IMR-90 (cell line): ENCODE results near the gene ANO10. TPM values are rescaled to one million over a fixed set of nuclear protein-coding genes. Genes with fewer than 3 reads are reported as not detected.

Experiments
- ATAC-seq: fragments of 200-7000 bp; cut with Tn5 transposase; 2 replicates; pipeline ENCODE4 v1.9.1; 2020; ENCODE audit warnings: low read depth, mild to moderate bottlenecking, moderate library complexity
- BruUV-seq: library from RNA; stranded (reverse); fragments of 400-500 nt; replicated peaks from 2 replicates; lab custom pipeline; 2021; lab: Mats Ljungman, UMichigan
- CTCF ChIA-PET: fragments of 300-600 bp; formaldehyde crosslinking; extraction: SDS; loops from one replicate; lab custom pipeline; 2021; ENCODE audit warnings: antibody characterized with exemption; lab: Yijun Ruan, JAX
- POLR2A ChIA-PET: fragments of 300-600 bp; sonication (Branson Sonifier 250); formaldehyde crosslinking; loops from one replicate; lab custom pipeline; 2022; ENCODE audit warnings: antibody characterized with exemption; ENCODE audit not compliant: unreplicated experiment; lab: Charles Lee
- DNase-seq: peaks from one replicate; pipeline ENCODE4 v3.0.0; 2013
- H2AFZ ChIP-seq: replicated peaks from 2 replicates; pipeline ENCODE3; 2013; ENCODE audit warnings: low read length, mild to moderate bottlenecking; ENCODE audit not compliant: poor library complexity
- H2AK5ac ChIP-seq: 2 replicates; pipeline ENCODE4 v1.6.1; 2013; ENCODE audit warnings: low read depth, low read length, inconsistent platforms
- H2AK9ac ChIP-seq: replicated peaks from 2 replicates; pipeline ENCODE3; 2013; ENCODE audit warnings: mild to moderate bottlenecking, low read depth, low read length, moderate library complexity; ENCODE audit not compliant: poor library complexity
- H2BK120ac ChIP-seq: 2 replicates; pipeline ENCODE4 v1.6.1; 2013; ENCODE audit warnings: low read depth, low read length, inconsistent platforms
- H2BK15ac ChIP-seq: 3 replicates; pipeline ENCODE4 v1.6.1; 2013; ENCODE audit warnings: low read depth, low read length, inconsistent platforms
- H2BK20ac ChIP-seq: 2 replicates; pipeline ENCODE4 v1.6.1; 2013; ENCODE audit warnings: low read depth, mild to moderate bottlenecking, inconsistent platforms, low read length, moderate library complexity
- H2BK5ac ChIP-seq: 2 replicates; pipeline ENCODE4 v1.6.1; 2013; ENCODE audit warnings: mild to moderate bottlenecking, low read depth, low read length, inconsistent platforms; ENCODE audit not compliant: poor library complexity, severe bottlenecking
- H3K14ac ChIP-seq: replicated peaks from 2 replicates; pipeline ENCODE4 v1.6.1; 2013; ENCODE audit warnings: low read depth, low read length, inconsistent platforms
- H3K18ac ChIP-seq: 2 replicates; pipeline ENCODE4 v1.6.1; 2013; ENCODE audit warnings: low read depth, low read length, control low read depth
- H3K23ac ChIP-seq: 2 replicates; pipeline ENCODE4 v1.6.1; 2013; ENCODE audit warnings: low read depth, low read length, inconsistent platforms
- H3K27ac ChIP-seq: 2 replicates; pipeline ENCODE4 v1.5.1; 2013; ENCODE audit warnings: mild to moderate bottlenecking, control low read depth, low read length; ENCODE audit not compliant: insufficient read depth
- H3K27me3 ChIP-seq: 2 replicates; pipeline ENCODE4 v1.6.1; 2013; ENCODE audit warnings: low read length; ENCODE audit not compliant: control insufficient read depth, insufficient read depth
- H3K36me3 ChIP-seq: 2 replicates; pipeline ENCODE4 v1.6.1; 2013; ENCODE audit warnings: low read length, mixed read lengths; ENCODE audit not compliant: control insufficient read depth, insufficient read depth
- H3K4ac ChIP-seq: 2 replicates; pipeline ENCODE4 v1.6.1; 2013; ENCODE audit warnings: low read depth, low read length, inconsistent platforms
- H3K4me1 ChIP-seq: 2 replicates; pipeline ENCODE4 v1.6.1; 2013; ENCODE audit warnings: low read length, mixed read lengths; ENCODE audit not compliant: control insufficient read depth, insufficient read depth
- H3K4me2 ChIP-seq: 2 replicates; pipeline ENCODE4 v1.6.1; 2013; ENCODE audit warnings: low read depth, mild to moderate bottlenecking, control low read depth, low read length, moderate library complexity
- H3K4me3 ChIP-seq: 2 replicates; pipeline ENCODE4 v1.5.1; 2013; ENCODE audit warnings: low read depth, mild to moderate bottlenecking, control low read depth, low read length, moderate library complexity; ENCODE audit not compliant: insufficient read depth
- H3K56ac ChIP-seq: 2 replicates; pipeline ENCODE4 v1.6.1; 2013; ENCODE audit warnings: low read length, inconsistent platforms; ENCODE audit not compliant: insufficient read depth; ENCODE audit errors: extremely low read depth
- H3K79me1 ChIP-seq, 2 experiments: 2 replicates each; pipeline ENCODE4 v1.6.1; 2013; ENCODE audit warnings: low read length in 2 of 2, inconsistent platforms in 1 of 2, low read depth in 1 of 2
- H3K9ac ChIP-seq: 2 replicates; pipeline ENCODE4 v1.6.1; 2013; ENCODE audit warnings: low read depth, low read length, control low read depth
- H3K9me1 ChIP-seq: 2 replicates; pipeline ENCODE4 v1.6.1; 2013; ENCODE audit warnings: low read length, inconsistent platforms; ENCODE audit not compliant: insufficient read depth
- H3K9me3 ChIP-seq: 2 replicates; pipeline ENCODE4 v1.6.1; 2013; ENCODE audit warnings: low read length; ENCODE audit not compliant: control insufficient read depth, insufficient read depth
- H4K20me1 ChIP-seq: 2 replicates; pipeline ENCODE4 v1.6.1; 2013; ENCODE audit warnings: low read length, inconsistent platforms; ENCODE audit not compliant: insufficient read depth
- H4K5ac ChIP-seq: 2 replicates; pipeline ENCODE4 v1.6.1; 2013; ENCODE audit warnings: mild to moderate bottlenecking, low read depth, low read length, control low read depth
- H4K8ac ChIP-seq, 2 experiments: 2 replicates each; pipeline ENCODE4 v1.6.1; 2013; ENCODE audit warnings: low read depth in 2 of 2, low read length in 2 of 2, control low read depth in 1 of 2, inconsistent platforms in 1 of 2
- H4K91ac ChIP-seq: 2 replicates; pipeline ENCODE4 v1.6.1; 2013; ENCODE audit warnings: low read depth, low read length, inconsistent platforms; ENCODE audit not compliant: insufficient read depth
- BHLHE40 ChIP-seq: fragments of 150-350 bp; IDR thresholded peaks from 2 replicates; pipeline ENCODE4 v1.6.1; 2016; ENCODE audit warnings: mild to moderate bottlenecking, low read depth, low read length
- CEBPB ChIP-seq: IDR thresholded peaks from 2 replicates; pipeline ENCODE4 v1.6.1; 2012; ENCODE audit warnings: low read depth, low read length, improper control_type of control experiment
- FOS ChIP-seq: fragments of 150-350 bp; IDR thresholded peaks from 2 replicates; pipeline ENCODE4 v1.6.1; 2016; ENCODE audit warnings: low read depth, low read length
- MAZ ChIP-seq: IDR thresholded peaks from 2 replicates; pipeline ENCODE4 v1.6.1; 2012; ENCODE audit warnings: low read depth, mild to moderate bottlenecking, low read length, improper control_type of control experiment, moderate library complexity, borderline replicate concordance
- MXI1 ChIP-seq: IDR thresholded peaks from 2 replicates; pipeline ENCODE4 v1.6.1; 2012; ENCODE audit warnings: low read depth, mild to moderate bottlenecking, low read length, moderate library complexity, borderline replicate concordance
- NFE2L2 ChIP-seq: fragments of 150-350 bp; IDR thresholded peaks from 2 replicates; pipeline ENCODE4 v1.6.1; 2016; ENCODE audit warnings: low read depth, mild to moderate bottlenecking, low read length
- POLR2A ChIP-seq: IDR thresholded peaks from 2 replicates; pipeline ENCODE4 v1.6.1; 2012; ENCODE audit warnings: mild to moderate bottlenecking, low read depth, low read length
- RAD21 ChIP-seq: IDR thresholded peaks from 2 replicates; pipeline ENCODE4 v1.6.1; 2012; ENCODE audit warnings: low read length, improper control_type of control experiment
- RCOR1 ChIP-seq: IDR thresholded peaks from 2 replicates; pipeline ENCODE4 v1.6.1; 2012; ENCODE audit warnings: mild to moderate bottlenecking, low read length, improper control_type of control experiment; ENCODE audit not compliant: insufficient replicate concordance
- RFX5 ChIP-seq: IDR thresholded peaks from 2 replicates; pipeline ENCODE4 v1.8.0; 2012; ENCODE audit warnings: low read depth, mild to moderate bottlenecking, low read length, moderate library complexity
- SMC3 ChIP-seq: fragments of 150-350 bp; IDR thresholded peaks from 2 replicates; pipeline ENCODE4 v1.6.1; 2016; ENCODE audit warnings: low read depth, mild to moderate bottlenecking, antibody characterized with exemption, low read length, moderate library complexity
- USF2 ChIP-seq: fragments of 150-350 bp; IDR thresholded peaks from 2 replicates; pipeline ENCODE4 v1.6.1; 2017; ENCODE audit warnings: mild to moderate bottlenecking, antibody characterized with exemption, low read length, low read depth
- WGBS, 2 experiments: methylation state at CpG; one replicate each; pipeline versions ENCODE4 v1.1.5 to v1.1.7; 2013; ENCODE audit warnings: missing lambda C conversion rate in 2 of 2; ENCODE audit not compliant: insufficient read length in 1 of 2; ENCODE audit errors: extremely low coverage in 2 of 2; 5-methylcytosine and 5-hydroxymethylcytosine counted together
- dilution Hi-C: fragments of 300-500 bp; cut with HindIII; formaldehyde crosslinking; loops from one replicate; pipeline ENCODE4 v1.14.3; 2018; ENCODE audit warnings: low sequenced_read_pairs; ENCODE audit not compliant: unreplicated experiment
- in situ Hi-C: fragments of 300-500 bp; cut with MboI; formaldehyde crosslinking; loops from 3 replicates; pipeline ENCODE4 v1.14.3; 2019; ENCODE audit warnings: low sequenced_read_pairs, inconsistent platforms, mixed read lengths
- intact Hi-C: fragments of 100-400 bp; cut with micrococcal nuclease; formaldehyde crosslinking; loops from 2 replicates; pipeline ENCODE4 v1.10.0; 2022
- polyA plus RNA-seq, 3 experiments: library from polyadenylated mRNA; depleted of rRNA; stranded (reverse); fragments of >200 nt; gene quantifications; 2 replicates each; pipeline ENCODE4 v1.2.3, GENCODE V29; 2012; ENCODE audit warnings: low replicate concordance in 1 of 3
- total RNA-seq: library from RNA; depleted of rRNA; stranded (reverse); fragments of >200 nt; gene quantifications from 2 replicates; pipeline ENCODE4 v1.2.3, GENCODE V29; 2012

The ANO10 gene
- total and polyA plus RNA-seq, 2 of the 4 experiments (the other 2 are of a cell fraction) = 28.5 to 41.6 TPM

GRCh38 chr3:43415088-43415487, 206.7 kb downstream of the ANO10 start:
- Histone ChIP-seq H4K5ac (no peak overlapping the region), H3K4me2 (no peak overlapping the region), H4K20me1 (no peaks in the 10 kb centered on the region), H3K9ac (no peak overlapping the region), H3K23ac (no peak overlapping the region), H3K9me3 (no peaks in the 10 kb centered on the region), H3K56ac (no peak overlapping the region), H2AK5ac (no peak overlapping the region), H2BK15ac (no peak overlapping the region), H2BK5ac (no peak overlapping the region), H2AK9ac (no peak overlapping the region), H4K91ac (no peak overlapping the region), H3K27ac (no peak overlapping the region), H3K4me3 (no peak overlapping the region), H3K27me3 (no peaks in the 10 kb centered on the region), H3K14ac (no peak overlapping the region), H3K4ac (no peak overlapping the region), H2BK120ac (no peak overlapping the region), H3K4me1 (no peaks in the 10 kb centered on the region), H3K18ac (no peak overlapping the region), H4K8ac (no peak overlapping the region), H3K9me1 (no peaks in the 10 kb centered on the region), H2AFZ (no peak overlapping the region), H2BK20ac (no peak overlapping the region), H3K36me3 (no peaks in the 10 kb centered on the region), H3K79me1 (peaks cover 0 to 3% of the 10 kb centered on the region in 2 experiments; a peak in 1 of 4 replicates)
- ChIA-PET CTCF (no interaction called here), POLR2A (no interaction called here)
- dilution Hi-C loops (no loop called here), intact Hi-C loops (no loop called here), in situ Hi-C loops (no loop called here)
- DNase-seq (no peak), ATAC-seq (no peak)
- TF ChIP-seq USF2 (no peak), NFE2L2 (no peak), MXI1 (no peak), POLR2A (no peak), RFX5 (no peak), SMC3 (no peak), CEBPB (no peak), RCOR1 (no peak), MAZ (no peak), BHLHE40 (no peak), RAD21 (no peak), FOS (no peak)
- WGBS, 2 experiments = no CpG with 5 or more reads among the region's 5 CpGs
- BruUV-seq = no TSS peak
